Measurements from ENCODE around the gene ZMYND8. TPM values are rescaled to one million over a fixed set of nuclear protein-coding genes. Genes with fewer than 3 reads are reported as not detected.
"Not testable (repeated sequence)": the region's sequence is repeated elsewhere in the genome, so short reads cannot be mapped to it uniquely, and the experiment has no call there.

The ZMYND8 gene
- total RNA-seq, 1 donor from 2014 or later, result 18.6 TPM

- TF ChIP-seq CTCF (conservative IDR thresholded peaks at IDR 0.05; ENCODE audit: low read depth, low read length), result no peak
- H3K4me3 ChIP-seq (ENCODE audit: low read depth, low read length), result no peak overlapping the region
- DNase-seq (ENCODE audit: low read depth), result peak; percentile 44
Observed at GRCh38 chr20:47392721-47393073, 36.2 kb upstream of the ZMYND8 start.

GRCh38 chr20:47392015-47392720 is 35.7 kb upstream of the ZMYND8 start:
- no peak overlapping the region for H3K4me3 ChIP-seq (ENCODE audit: low read depth, low read length)
- TF ChIP-seq CTCF (conservative IDR thresholded peaks at IDR 0.05; ENCODE audit: low read depth, low read length), result no peak
- DNase-seq (ENCODE audit: low read depth), result peak; percentile 19

- no peak for TF ChIP-seq CTCF (conservative IDR thresholded peaks at IDR 0.05; ENCODE audit: low read depth, low read length)
- H3K4me3 ChIP-seq (ENCODE audit: low read depth, low read length), result no peak overlapping the region
- DNase-seq (ENCODE audit: low read depth), result no peak
Observed at GRCh38 chr20:47391276-47392010, 34.9 kb upstream of the ZMYND8 start.

GRCh38 chr20:47389867-47390347 is 33.4 kb upstream of the ZMYND8 start:
- TF ChIP-seq CTCF (conservative IDR thresholded peaks at IDR 0.05; ENCODE audit: low read depth, low read length), result no peak
- no peak for DNase-seq (ENCODE audit: low read depth)
- no peak overlapping the region for H3K4me3 ChIP-seq (ENCODE audit: low read depth, low read length)

- not testable (repeated sequence) for DNase-seq (ENCODE audit: low read depth); H3K4me3 ChIP-seq (ENCODE audit: low read depth, low read length)
Observed at GRCh38 chr20:47385968-47386367, 29.5 kb upstream of the ZMYND8 start.

GRCh38 chr20:47382746-47383415 is 26.4 kb upstream of the ZMYND8 start:
- no peak for DNase-seq (ENCODE audit: low read depth)
- H3K4me3 ChIP-seq (ENCODE audit: low read depth, low read length), result no peak overlapping the region
- no peak for TF ChIP-seq CTCF (conservative IDR thresholded peaks at IDR 0.05; ENCODE audit: low read depth, low read length)

GRCh38 chr20:47380481-47380880 is 24.0 kb upstream of the ZMYND8 start:
- DNase-seq (ENCODE audit: low read depth), result no peak
- no peak overlapping the region for H3K4me3 ChIP-seq (ENCODE audit: low read depth, low read length)
- TF ChIP-seq CTCF (conservative IDR thresholded peaks at IDR 0.05; ENCODE audit: low read depth, low read length), result no peak

All from epithelial cell of proximal tubule (primary cell).